ENCODE data around the gene IL4I1.

- no peak for TF ChIP-seq CTCF (conservative IDR thresholded peaks at IDR 0.05 in 1 of 2, IDR thresholded peaks at IDR 0.05 in 1 of 2; ENCODE audit: extremely low read depth in 1 of 2, insufficient read depth in 1 of 2, low read depth in 1 of 2, low read length in 2 of 2)
- no peak for TF ChIP-seq EZH2 (IDR thresholded peaks at IDR 0.05; ENCODE audit: borderline replicate concordance, low read length)
Observed at GRCh38 chr19:49889038-49889686, 7.5 kb downstream of the IL4I1 start.

Data from mammary epithelial cell (primary cell).